ENCODE results near the gene TOMM22. TPM values are rescaled to one million over a fixed set of nuclear protein-coding genes. Genes with fewer than 3 reads are reported as not detected.

Gene TOMM22
- total RNA-seq, 4 donors from 2014 or later, result 39.4 to 61.3 (median 45.8) TPM

DNA sequence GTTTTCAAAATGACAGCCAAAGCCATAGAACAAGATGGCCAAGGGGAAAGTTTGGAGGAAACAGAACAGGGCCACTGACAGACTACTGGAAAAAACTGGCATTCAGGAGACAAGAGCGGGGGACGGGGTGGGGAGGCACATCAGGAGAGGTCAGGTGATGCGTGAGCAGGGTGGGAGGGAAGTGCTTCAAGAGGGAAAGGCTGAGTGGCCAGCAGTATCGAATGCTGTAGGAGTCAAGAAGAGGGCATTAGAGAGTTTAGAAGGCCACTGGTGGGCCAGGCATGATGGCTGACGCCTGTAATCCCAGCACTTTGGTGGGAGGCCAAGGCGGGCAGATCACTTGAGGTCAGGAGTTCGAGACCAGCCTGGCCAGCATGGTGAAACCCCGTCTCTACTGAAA, 32.2 kb downstream of the TOMM22 start:
- 72 to 74% methylated on average over 8 of the region's 8 CpGs for WGBS, 2 donors
- peak; percentile 63 to 64 for DNase-seq
- H3K27ac ChIP-seq, result peak overlapping the region in 2 of 3 donors; percentile 27 to 40
- peaks cover 17 to 22% of the 10 kb centered on the region in 2 donors for H3K4me1 ChIP-seq
- no peaks in the 10 kb centered on the region for H3K9me3 ChIP-seq
- intact Hi-C loops (cut with DNase I), result no loop called here
- peaks cover 15 to 19% of the 10 kb centered on the region in 2 donors for H3K36me3 ChIP-seq
- TF ChIP-seq POLR2A (IDR thresholded peaks at IDR 0.05), result no peak
- TF ChIP-seq, protein P1, sequence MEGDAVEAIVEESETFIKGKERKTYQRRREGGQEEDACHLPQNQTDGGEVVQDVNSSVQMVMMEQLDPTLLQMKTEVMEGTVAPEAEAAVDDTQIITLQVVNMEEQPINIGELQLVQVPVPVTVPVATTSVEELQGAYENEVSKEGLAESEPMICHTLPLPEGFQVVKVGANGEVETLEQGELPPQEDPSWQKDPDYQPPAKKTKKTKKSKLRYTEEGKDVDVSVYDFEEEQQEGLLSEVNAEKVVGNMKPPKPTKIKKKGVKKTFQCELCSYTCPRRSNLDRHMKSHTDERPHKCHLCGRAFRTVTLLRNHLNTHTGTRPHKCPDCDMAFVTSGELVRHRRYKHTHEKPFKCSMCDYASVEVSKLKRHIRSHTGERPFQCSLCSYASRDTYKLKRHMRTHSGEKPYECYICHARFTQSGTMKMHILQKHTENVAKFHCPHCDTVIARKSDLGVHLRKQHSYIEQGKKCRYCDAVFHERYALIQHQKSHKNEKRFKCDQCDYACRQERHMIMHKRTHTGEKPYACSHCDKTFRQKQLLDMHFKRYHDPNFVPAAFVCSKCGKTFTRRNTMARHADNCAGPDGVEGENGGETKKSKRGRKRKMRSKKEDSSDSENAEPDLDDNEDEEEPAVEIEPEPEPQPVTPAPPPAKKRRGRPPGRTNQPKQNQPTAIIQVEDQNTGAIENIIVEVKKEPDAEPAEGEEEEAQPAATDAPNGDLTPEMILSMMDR (IDR thresholded peaks at IDR 0.05), result no peak
- H3K27me3 ChIP-seq, result no peaks in the 10 kb centered on the region
- no peak overlapping the region for H3K4me3 ChIP-seq (replicated peaks in 1 of 3)

DNA sequence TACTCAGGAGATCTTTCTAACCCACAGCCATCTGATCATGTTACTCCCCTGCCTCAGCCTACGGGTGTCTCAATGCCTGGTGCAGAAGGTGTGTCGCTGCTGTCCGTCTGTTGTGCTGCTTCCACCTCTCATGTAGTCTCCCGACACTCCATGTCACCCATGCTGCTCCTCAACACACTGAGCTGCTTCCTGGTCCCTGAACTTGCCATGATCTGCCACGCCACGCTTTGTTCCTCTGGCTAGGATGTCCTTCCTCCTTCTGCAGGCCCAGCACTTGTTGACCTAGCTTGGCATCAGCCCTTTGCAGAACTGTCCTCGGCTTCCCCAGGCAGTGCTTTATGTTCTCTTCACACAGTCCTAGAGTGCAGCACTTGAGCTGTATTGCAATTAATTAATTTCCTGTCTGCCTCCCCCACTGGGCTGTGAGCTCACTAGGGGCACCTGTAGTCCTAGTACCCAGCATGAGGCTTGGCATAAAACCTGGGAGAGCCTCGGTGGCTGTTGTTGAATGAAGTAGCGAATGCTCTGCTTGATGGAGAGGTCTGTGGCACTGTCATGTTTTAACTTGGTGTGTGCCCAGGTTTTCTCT, 33.5 kb downstream of the TOMM22 start:
- Histone ChIP-seq H3K9me3 (no peaks in the 10 kb centered on the region), H3K27me3 (no peaks in the 10 kb centered on the region), H3K27ac (no peak overlapping the region), H3K4me3 (replicated peaks in 1 of 3) (no peak overlapping the region), H3K36me3 (peaks cover 15 to 19% of the 10 kb centered on the region in 2 donors), H3K4me1 (peaks cover 21 to 23% of the 10 kb centered on the region in 2 donors)
- WGBS, 2 donors, result 89 to 94% methylated on average over 9 of the region's 9 CpGs
- TF ChIP-seq POLR2A (IDR thresholded peaks at IDR 0.05), result no peak
- TF ChIP-seq, protein P1 (IDR thresholded peaks at IDR 0.05), result no peak
- intact Hi-C loops (cut with DNase I), result no loop called here
- DNase-seq, result no peak

DNA sequence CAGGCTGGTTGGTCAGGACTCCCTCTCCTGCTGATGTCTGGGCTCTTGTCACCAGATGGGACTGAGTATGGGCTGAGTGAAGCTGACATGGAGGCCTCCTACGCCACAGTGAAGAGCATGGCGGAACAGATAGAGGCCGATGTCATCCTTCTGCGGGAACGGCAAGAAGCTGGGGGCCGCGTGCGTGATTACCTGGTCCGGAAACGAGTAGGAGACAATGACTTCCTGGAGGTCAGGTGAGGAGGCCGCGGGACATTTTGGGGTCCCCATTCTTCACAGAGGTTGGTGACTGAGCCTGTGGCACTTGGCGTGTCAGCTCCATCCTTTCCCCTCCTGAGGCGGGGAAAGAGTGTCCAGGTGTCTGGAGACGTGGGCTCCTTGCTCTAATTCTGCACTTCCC, 34.1 kb downstream of the TOMM22 start:
- H3K9me3 ChIP-seq, result no peaks in the 10 kb centered on the region
- no peak for DNase-seq
- intact Hi-C loops (cut with DNase I), result no loop called here
- WGBS, 2 donors, result 95% methylated on average over 15 of the region's 15 CpGs
- no peaks in the 10 kb centered on the region for H3K27me3 ChIP-seq
- peaks cover 21 to 23% of the 10 kb centered on the region in 2 donors for H3K4me1 ChIP-seq
- no peak overlapping the region for H3K4me3 ChIP-seq (replicated peaks in 1 of 3)
- TF ChIP-seq, protein P1 (IDR thresholded peaks at IDR 0.05), result no peak
- no peak for TF ChIP-seq POLR2A (IDR thresholded peaks at IDR 0.05)
- no peak overlapping the region for H3K27ac ChIP-seq
- H3K36me3 ChIP-seq, result peaks cover 15 to 19% of the 10 kb centered on the region in 2 donors

DNA sequence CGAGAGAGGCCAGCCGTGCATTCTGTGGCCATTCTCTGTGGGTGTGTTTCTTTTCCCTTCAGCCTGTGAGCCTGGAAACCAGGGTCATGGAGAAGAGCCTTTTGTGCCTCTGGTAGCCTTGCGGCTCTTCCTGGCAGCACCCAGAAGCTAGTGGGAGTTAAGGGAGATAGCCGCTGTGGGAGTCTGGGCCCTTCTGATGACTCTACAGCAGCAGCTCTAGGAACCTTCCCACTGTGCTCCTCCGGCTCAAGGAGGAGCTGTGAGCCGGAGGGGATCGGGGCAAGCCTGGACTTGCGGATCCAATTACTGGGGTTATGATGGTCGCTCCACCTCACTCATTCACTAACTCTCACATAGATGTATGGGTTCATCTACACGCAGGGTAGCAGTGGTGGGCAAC, 34.5 kb downstream of the TOMM22 start:
- TF ChIP-seq, protein P1 (IDR thresholded peaks at IDR 0.05), result no peak
- no peak for TF ChIP-seq POLR2A (IDR thresholded peaks at IDR 0.05)
- H3K36me3 ChIP-seq, result peaks cover 15 to 19% of the 10 kb centered on the region in 2 donors
- intact Hi-C loops (cut with DNase I), result no loop called here
- H3K27me3 ChIP-seq, result no peaks in the 10 kb centered on the region
- no peaks in the 10 kb centered on the region for H3K9me3 ChIP-seq
- WGBS, 2 donors, result 94 to 99% methylated on average over 10 of the region's 10 CpGs
- no peak for DNase-seq
- H3K27ac ChIP-seq, result no peak overlapping the region
- no peak overlapping the region for H3K4me3 ChIP-seq (replicated peaks in 1 of 3)
- H3K4me1 ChIP-seq, result peaks cover 21 to 23% of the 10 kb centered on the region in 2 donors

DNA sequence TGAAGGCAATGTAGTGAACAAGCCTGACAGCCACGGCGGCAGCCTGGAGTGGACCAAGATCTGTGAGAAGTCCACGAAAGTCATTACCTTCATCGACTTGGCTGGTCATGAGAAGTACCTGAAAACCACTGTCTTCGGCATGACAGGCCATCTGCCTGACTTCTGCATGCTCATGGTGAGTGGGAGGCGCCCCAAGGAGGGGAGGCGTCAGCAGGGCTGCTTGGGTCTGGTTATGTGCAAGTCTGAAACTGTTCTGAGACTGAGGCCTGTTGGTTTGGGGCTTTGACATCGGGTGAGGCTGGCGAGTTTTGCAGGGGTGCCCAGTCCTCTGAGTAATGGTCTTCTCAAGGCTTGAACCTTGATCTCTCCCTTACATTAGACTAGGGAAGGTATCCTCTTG, 35.1 kb downstream of the TOMM22 start:
- DNase-seq, result no peak
- no peaks in the 10 kb centered on the region for H3K9me3 ChIP-seq
- no peak overlapping the region for H3K4me3 ChIP-seq (replicated peaks in 1 of 3)
- WGBS, 2 donors, result 89 to 95% methylated on average over 7 to 9 of the region's 9 CpGs
- no peak for TF ChIP-seq POLR2A (IDR thresholded peaks at IDR 0.05)
- TF ChIP-seq, protein P1 (IDR thresholded peaks at IDR 0.05), result no peak
- H3K27ac ChIP-seq, result no peak overlapping the region
- H3K4me1 ChIP-seq, result peaks cover 21 to 23% of the 10 kb centered on the region in 2 donors
- peaks cover 15 to 19% of the 10 kb centered on the region in 2 donors for H3K36me3 ChIP-seq
- intact Hi-C loops (cut with DNase I), result no loop called here
- no peaks in the 10 kb centered on the region for H3K27me3 ChIP-seq

All from thyroid gland (tissue), 4 donors.